ENCODE measurements around the gene DBX1.

DNA sequence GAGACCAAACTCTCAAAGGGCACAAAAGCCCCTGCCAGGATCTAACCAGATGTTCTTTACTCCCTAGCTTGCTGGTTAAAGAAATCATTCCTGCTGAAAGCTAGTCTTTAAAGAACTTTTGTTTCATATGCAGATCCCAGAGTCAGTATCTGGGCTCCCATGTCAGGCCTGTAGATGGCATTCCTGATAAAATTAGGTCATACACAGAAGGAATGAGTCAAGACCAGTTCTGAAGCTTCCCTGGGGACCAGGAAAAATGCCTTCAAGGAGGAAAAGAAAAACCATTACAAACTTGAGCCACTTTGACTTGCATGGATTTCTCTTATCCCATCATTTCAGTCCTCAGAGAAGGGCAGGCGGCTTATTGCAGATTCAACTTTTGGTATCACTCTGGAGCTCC lies 5.9 kb downstream of the DBX1 start:
- TF ChIP-seq CTCF (IDR thresholded peaks at IDR 0.05) (no peak), POLR2A (IDR thresholded peaks at IDR 0.05) (no peak)
